ENCODE measurements around the gene FAS.

FAS gene

GRCh38 chr10:88990384-88991160 lies at the start of gene FAS:
Gene FAS, plus strand, starts transcription at chr10:88990798. Its CDS starts 79 bp downstream, at chr10:88990877.
- no peak for DNase-seq

GRCh38 chr10:88941026-88941425 lies 49.6 kb upstream of the FAS start:
- DNase-seq: no peak

GRCh38 chr10:88943778-88944177 lies 46.8 kb upstream of the FAS start:
- DNase-seq: no peak

GRCh38 chr10:88944813-88945212 lies 45.8 kb upstream of the FAS start:
- DNase-seq: no peak

- no peak for DNase-seq
Observed at GRCh38 chr10:88946200-88946599, 44.4 kb upstream of the FAS start.

GRCh38 chr10:88946965-88947590 lies 43.5 kb upstream of the FAS start:
- no peak for DNase-seq

- DNase-seq: no peak
Observed at GRCh38 chr10:88949051-88949450, 41.5 kb upstream of the FAS start.

- DNase-seq: no peak
Observed at GRCh38 chr10:88949912-88950837, 40.4 kb upstream of the FAS start.

GRCh38 chr10:88952647-88953111 lies 37.9 kb upstream of the FAS start, which contains the start of gene ACTA2:
Gene ACTA2, minus strand, starts transcription at chr10:88952773. Its CDS starts 3,843 bp downstream, at chr10:88948930.
- DNase-seq: no peak

GRCh38 chr10:88953662-88954061 lies 36.9 kb upstream of the FAS start:
- DNase-seq: no peak

- DNase-seq: no peak
Observed at GRCh38 chr10:88954458-88955083, 36.0 kb upstream of the FAS start.

GRCh38 chr10:88957381-88957780 lies 33.2 kb upstream of the FAS start:
- no peak for DNase-seq

- no peak for DNase-seq
Observed at GRCh38 chr10:88958721-88959120, 31.9 kb upstream of the FAS start.

- no peak for DNase-seq
Observed at GRCh38 chr10:88960802-88961201, 29.8 kb upstream of the FAS start.

GRCh38 chr10:88961266-88961665 lies 29.3 kb upstream of the FAS start:
- DNase-seq: no peak

- no peak for DNase-seq
Observed at GRCh38 chr10:88962336-88962735, 28.3 kb upstream of the FAS start.

GRCh38 chr10:88963318-88963717 lies 27.3 kb upstream of the FAS start:
- DNase-seq: no peak

GRCh38 chr10:88964360-88964759 lies 26.2 kb upstream of the FAS start:
- DNase-seq: no peak

- DNase-seq: no peak
Observed at GRCh38 chr10:88964869-88965415, 25.7 kb upstream of the FAS start.

GRCh38 chr10:88966797-88967196 lies 23.8 kb upstream of the FAS start:
- no peak for DNase-seq

- no peak for DNase-seq
Observed at GRCh38 chr10:88968391-88968790, 22.2 kb upstream of the FAS start.

Measured in NCI-H1436 (cell line).